Activated naive CD4-positive, alpha-beta T cell treated with anti-CD3 and anti-CD28 coated beads for 36 hours (primary cell): ENCODE data around the gene SLC25A12. TPM values are rescaled to one million over a fixed set of nuclear protein-coding genes. Genes with fewer than 3 reads are reported as not detected.

Source experiments
- CTCF ChIA-PET: fragments of 350-600 bp; sonication (Branson Sonifier 250); formaldehyde crosslinking; loops from one replicate; lab custom pipeline; 2021; ENCODE audit warnings: antibody characterized with exemption; lab: Charles Lee
- DNase-seq: peaks from one replicate; pipeline ENCODE4 v3.0.0-alpha.2; 2020
- H3K27ac Mint-ChIP-seq: one replicate; pipeline ENCODE4 v1.8.0; 2021; ENCODE audit warnings: mild to moderate bottlenecking, mixed read lengths
- H3K27me3 Mint-ChIP-seq: one replicate; pipeline ENCODE4 v1.8.0; 2021; ENCODE audit warnings: low read depth, mixed read lengths
- H3K36me3 Mint-ChIP-seq: one replicate; pipeline ENCODE4 v1.8.0; 2021; ENCODE audit warnings: low read depth, mixed read lengths
- H3K4me1 Mint-ChIP-seq: one replicate; pipeline ENCODE4 v1.8.0; 2021; ENCODE audit warnings: low read depth, mixed read lengths
- H3K4me3 Mint-ChIP-seq: one replicate; pipeline ENCODE4 v1.8.0; 2021; ENCODE audit warnings: mild to moderate bottlenecking, moderate library complexity, mixed read lengths
- H3K9me3 Mint-ChIP-seq: one replicate; pipeline ENCODE4 v1.8.0; 2021; ENCODE audit warnings: mixed read lengths
- intact Hi-C: fragments of 100-400 bp; cut with micrococcal nuclease; formaldehyde crosslinking; loops from one replicate; pipeline ENCODE4 v1.15.1; 2023
- total RNA-seq, 2 experiments: library from RNA; stranded (reverse); gene quantifications; one replicate each; pipeline ENCODE4 v1.2.3, GENCODE V29; 2021

Gene SLC25A12
- total RNA-seq, 2 experiments from 2014 or later, result 15.0 to 17.4 TPM

GRCh38 chr2:171882089-171882769, 11.8 kb downstream of the SLC25A12 start:
- no peaks in the 10 kb centered on the region for H3K27me3 Mint-ChIP-seq
- H3K4me1 Mint-ChIP-seq, result peaks cover 31% of the 10 kb centered on the region
- H3K36me3 Mint-ChIP-seq, result peaks cover 7% of the 10 kb centered on the region
- H3K4me3 Mint-ChIP-seq, result no peak overlapping the region
- intact Hi-C loops, result no loop called here
- CTCF ChIA-PET, result no interaction called here
- no peak overlapping the region for H3K27ac Mint-ChIP-seq
- H3K9me3 Mint-ChIP-seq, result no peaks in the 10 kb centered on the region
- DNase-seq, result peak; percentile 8

GRCh38 chr2:171880774-171881173, 13.3 kb downstream of the SLC25A12 start:
- Mint-ChIP-seq H3K27ac (no peak overlapping the region), H3K36me3 (peaks cover 7% of the 10 kb centered on the region), H3K27me3 (no peaks in the 10 kb centered on the region), H3K4me3 (no peak overlapping the region), H3K4me1 (peaks cover 38% of the 10 kb centered on the region), H3K9me3 (no peaks in the 10 kb centered on the region)
- CTCF ChIA-PET, result interaction anchor here (0.5 to 1.1 kb wide), 3 partner anchors 12 to 595 kb away, joined by 3 read pairs; no protein-coding TSS in a partner anchor
- no peak for DNase-seq
- intact Hi-C loops, result no loop called here

- CTCF ChIA-PET, result interaction anchor here (1.3 kb wide), 1 partner anchor 25 kb away, joined by 3 read pairs; no protein-coding TSS in a partner anchor
- Mint-ChIP-seq H3K9me3 (peaks cover 4% of the 10 kb centered on the region), H3K4me1 (peaks cover 36% of the 10 kb centered on the region), H3K27ac (no peak overlapping the region), H3K27me3 (no peaks in the 10 kb centered on the region), H3K36me3 (peaks cover 12% of the 10 kb centered on the region), H3K4me3 (no peak overlapping the region)
- DNase-seq, result no peak
- intact Hi-C loops, result no loop called here
Observed at GRCh38 chr2:171879865-171880264, 14.2 kb downstream of the SLC25A12 start.

- CTCF ChIA-PET, result interaction anchor here (1.3 kb wide), 1 partner anchor 27 kb away, joined by 3 read pairs; no protein-coding TSS in a partner anchor
- peak; percentile 14 for DNase-seq
- Mint-ChIP-seq H3K4me3 (no peak overlapping the region), H3K27me3 (no peaks in the 10 kb centered on the region), H3K36me3 (peaks cover 16% of the 10 kb centered on the region), H3K4me1 (peaks cover 34% of the 10 kb centered on the region), H3K27ac (no peak overlapping the region), H3K9me3 (peaks cover 4% of the 10 kb centered on the region)
- intact Hi-C loops, result no loop called here
Observed at GRCh38 chr2:171878481-171878993, 15.5 kb downstream of the SLC25A12 start.

GRCh38 chr2:171874963-171875362, 19.1 kb downstream of the SLC25A12 start:
- Mint-ChIP-seq H3K9me3 (peaks cover 4% of the 10 kb centered on the region), H3K27me3 (no peaks in the 10 kb centered on the region), H3K36me3 (peaks cover 30% of the 10 kb centered on the region), H3K4me3 (no peak overlapping the region), H3K4me1 (peaks cover 23% of the 10 kb centered on the region), H3K27ac (no peak overlapping the region)
- intact Hi-C loops, result no loop called here
- no peak for DNase-seq
- CTCF ChIA-PET, result no interaction called here

GRCh38 chr2:171874517-171874916, 19.5 kb downstream of the SLC25A12 start:
- Mint-ChIP-seq H3K36me3 (peaks cover 30% of the 10 kb centered on the region), H3K4me1 (peaks cover 22% of the 10 kb centered on the region), H3K9me3 (peaks cover 4% of the 10 kb centered on the region), H3K27me3 (no peaks in the 10 kb centered on the region), H3K27ac (no peak overlapping the region), H3K4me3 (no peak overlapping the region)
- CTCF ChIA-PET, result no interaction called here
- DNase-seq, result no peak
- intact Hi-C loops, result no loop called here

- Mint-ChIP-seq H3K27ac (no peak overlapping the region), H3K4me3 (no peak overlapping the region), H3K4me1 (peaks cover 5% of the 10 kb centered on the region), H3K36me3 (peaks cover 8% of the 10 kb centered on the region), H3K9me3 (no peaks in the 10 kb centered on the region), H3K27me3 (no peaks in the 10 kb centered on the region)
- DNase-seq, result peak; percentile 15
- CTCF ChIA-PET, result interaction anchor here (1.3 kb wide), 1 partner anchor 266 kb away, joined by 3 read pairs; no protein-coding TSS in a partner anchor
- intact Hi-C loops, result no loop called here
Observed at GRCh38 chr2:171864357-171864985, 29.6 kb downstream of the SLC25A12 start.

- Mint-ChIP-seq H3K9me3 (no peaks in the 10 kb centered on the region), H3K36me3 (peaks cover 8% of the 10 kb centered on the region), H3K27me3 (no peaks in the 10 kb centered on the region), H3K4me1 (peaks cover 5% of the 10 kb centered on the region), H3K4me3 (no peak overlapping the region), H3K27ac (no peak overlapping the region)
- CTCF ChIA-PET, result no interaction called here
- DNase-seq, result no peak
- intact Hi-C loops, result no loop called here
Observed at GRCh38 chr2:171862501-171862900, 31.5 kb downstream of the SLC25A12 start.

GRCh38 chr2:171858397-171858958, 35.6 kb downstream of the SLC25A12 start:
- Mint-ChIP-seq H3K36me3 (peaks cover 15% of the 10 kb centered on the region), H3K27me3 (no peaks in the 10 kb centered on the region), H3K27ac (no peak overlapping the region), H3K4me3 (no peak overlapping the region), H3K4me1 (no peaks in the 10 kb centered on the region), H3K9me3 (no peaks in the 10 kb centered on the region)
- CTCF ChIA-PET, result no interaction called here
- intact Hi-C loops, result no loop called here
- no peak for DNase-seq

GRCh38 chr2:171855401-171855800, 38.6 kb downstream of the SLC25A12 start:
- Mint-ChIP-seq H3K9me3 (no peaks in the 10 kb centered on the region), H3K27ac (no peak overlapping the region), H3K27me3 (no peaks in the 10 kb centered on the region), H3K4me1 (no peaks in the 10 kb centered on the region), H3K36me3 (peaks cover 26% of the 10 kb centered on the region), H3K4me3 (no peak overlapping the region)
- CTCF ChIA-PET, result interaction anchor here (0.5 kb wide), 1 partner anchor 376 kb away, joined by 3 read pairs; no protein-coding TSS in a partner anchor
- no peak for DNase-seq
- intact Hi-C loops, result no loop called here

- no peak for DNase-seq
- CTCF ChIA-PET, result interaction anchor here (0.5 kb wide), 1 partner anchor 148 kb away, joined by 4 read pairs; no protein-coding TSS in a partner anchor
- Mint-ChIP-seq H3K4me1 (no peaks in the 10 kb centered on the region), H3K27me3 (no peaks in the 10 kb centered on the region), H3K27ac (no peak overlapping the region), H3K9me3 (no peaks in the 10 kb centered on the region), H3K4me3 (no peak overlapping the region), H3K36me3 (peaks cover 24% of the 10 kb centered on the region)
- intact Hi-C loops, result no loop called here
Observed at GRCh38 chr2:171852366-171852888, 41.6 kb downstream of the SLC25A12 start.

GRCh38 chr2:171847627-171848026, 46.4 kb downstream of the SLC25A12 start:
- Mint-ChIP-seq H3K4me3 (no peak overlapping the region), H3K4me1 (no peaks in the 10 kb centered on the region), H3K27ac (no peak overlapping the region), H3K27me3 (no peaks in the 10 kb centered on the region), H3K36me3 (peaks cover 16% of the 10 kb centered on the region), H3K9me3 (no peaks in the 10 kb centered on the region)
- intact Hi-C loops, result no loop called here
- no peak for DNase-seq
- CTCF ChIA-PET, result interaction anchor here (0.6 kb wide), 1 partner anchor 23 kb away, joined by 5 read pairs; no protein-coding TSS in a partner anchor
